BE2C (cell line): Measurements from ENCODE around the gene FRYL.

Source experiments
- DNase-seq: peaks from one replicate; pipeline ENCODE4 v3.0.0-alpha.2; 2020
- H3K27me3 ChIP-seq: fragments of 250-450 bp; sonication (Bioruptor Pico); 2 replicates; pipeline ENCODE4 v1.5.1; 2020; ENCODE audit warnings: mild to moderate bottlenecking
- H3K36me3 ChIP-seq: fragments of 250-450 bp; sonication (Bioruptor Pico); 2 replicates; pipeline ENCODE4 v1.5.1; 2020; ENCODE audit warnings: mild to moderate bottlenecking
- H3K4me1 ChIP-seq: fragments of 250-450 bp; sonication (Bioruptor Pico); 2 replicates; pipeline ENCODE4 v1.5.1; 2020
- H3K4me3 ChIP-seq: 2 replicates; pipeline ENCODE4 v1.5.1; 2011; ENCODE audit warnings: low read depth, low read length
- H3K9me3 ChIP-seq: fragments of 250-450 bp; sonication (Bioruptor Pico); 2 replicates; pipeline ENCODE4 v1.5.1; 2020
- CTCF ChIP-seq: IDR thresholded peaks from 2 replicates; pipeline ENCODE4 v1.5.1; 2012; ENCODE audit warnings: mild to moderate bottlenecking, low read depth, low read length

The FRYL gene

GRCh38 chr4:48708610-48709009 is 71.5 kb downstream of the FRYL start:
- TF ChIP-seq CTCF, result no peak
- no peaks in the 10 kb centered on the region; the same call in 1 of the 2 replicates for H3K36me3 ChIP-seq
- no peaks in the 10 kb centered on the region for H3K4me1 ChIP-seq
- H3K4me3 ChIP-seq, result no peak overlapping the region
- DNase-seq, result no peak
- no peaks in the 10 kb centered on the region for H3K27me3 ChIP-seq
- no peaks in the 10 kb centered on the region for H3K9me3 ChIP-seq

GRCh38 chr4:48706736-48707135 is 73.3 kb downstream of the FRYL start:
- Histone ChIP-seq H3K4me3 (no peak overlapping the region), H3K4me1 (no peaks in the 10 kb centered on the region), H3K27me3 (no peaks in the 10 kb centered on the region), H3K9me3 (no peaks in the 10 kb centered on the region), H3K36me3 (no peaks in the 10 kb centered on the region; the same call in 1 of the 2 replicates)
- TF ChIP-seq CTCF, result no peak
- peak; percentile 12 for DNase-seq

- Histone ChIP-seq H3K4me1 (no peaks in the 10 kb centered on the region), H3K9me3 (no peaks in the 10 kb centered on the region), H3K4me3 (no peak overlapping the region), H3K36me3 (no peaks in the 10 kb centered on the region; the same call in 1 of the 2 replicates), H3K27me3 (no peaks in the 10 kb centered on the region)
- no peak for TF ChIP-seq CTCF
- no peak for DNase-seq
Measured at GRCh38 chr4:48705609-48706008, 74.5 kb downstream of the FRYL start.

GRCh38 chr4:48704091-48704802 is 75.8 kb downstream of the FRYL start:
- no peaks in the 10 kb centered on the region for H3K27me3 ChIP-seq
- no peak for DNase-seq
- H3K36me3 ChIP-seq, result no peaks in the 10 kb centered on the region; the same call in 1 of the 2 replicates
- no peak for TF ChIP-seq CTCF
- no peak overlapping the region for H3K4me3 ChIP-seq
- H3K4me1 ChIP-seq, result no peaks in the 10 kb centered on the region
- no peaks in the 10 kb centered on the region for H3K9me3 ChIP-seq

GRCh38 chr4:48699475-48699874 is 80.6 kb downstream of the FRYL start:
- TF ChIP-seq CTCF, result no peak
- Histone ChIP-seq H3K4me3 (no peak overlapping the region), H3K4me1 (no peaks in the 10 kb centered on the region; the same call in 1 of the 2 replicates), H3K9me3 (no peaks in the 10 kb centered on the region), H3K36me3 (no peaks in the 10 kb centered on the region), H3K27me3 (no peaks in the 10 kb centered on the region)
- DNase-seq, result no peak
